ENCODE data around the gene NAV3.

NAV3 gene

GRCh38 chr12:78210894-78211302 is 380.2 kb downstream of the NAV3 start:
- Histone ChIP-seq H3K4me2 (ENCODE audit: low read length) (no peak overlapping the region), H2BK15ac (replicated peaks; ENCODE audit: low read depth) (no peak overlapping the region), H3K4me3 (ENCODE audit: low read length) (no peak overlapping the region), H3K9ac (ENCODE audit: low read length) (no peak overlapping the region), H3K79me1 (ENCODE audit: low read length) (no peaks in the 10 kb centered on the region), H3K4ac (ENCODE audit: low read depth, low read length) (no peak overlapping the region), H3K4me1 (ENCODE audit: control insufficient read depth, low read depth, low read length) (no peaks in the 10 kb centered on the region), H4K5ac (ENCODE audit: low read length) (no peak overlapping the region), H4K8ac (ENCODE audit: low read depth, low read length) (no peak overlapping the region), H3K18ac (ENCODE audit: low read length) (no peak overlapping the region), H3K79me2 (ENCODE audit: control insufficient read depth, insufficient read depth, low read length) (no peaks in the 10 kb centered on the region), H3K23ac (ENCODE audit: low read length) (no peak overlapping the region), H3K56ac (ENCODE audit: low read length) (no peak overlapping the region), H3K27me3 (ENCODE audit: insufficient read depth, low read length, poor library complexity) (no peaks in the 10 kb centered on the region), H3K36me3 (ENCODE audit: control insufficient read depth, insufficient read depth, low read length) (no peaks in the 10 kb centered on the region), H3K27ac (ENCODE audit: low read depth, low read length) (no peak overlapping the region), H2AK5ac (ENCODE audit: low read length) (no peak overlapping the region), H2BK120ac (ENCODE audit: low read depth, low read length) (no peak overlapping the region), H2BK5ac (ENCODE audit: low read length) (no peak overlapping the region)
- no CpG with 5 or more reads among the region's 4 CpGs for WGBS (ENCODE audit: extremely low coverage, insufficient coverage, low lambda C conversion rate)
- no peak for DNase-seq

- Histone ChIP-seq H3K27ac (ENCODE audit: low read depth, low read length) (no peak overlapping the region), H3K4me2 (ENCODE audit: low read length) (no peak overlapping the region), H3K9ac (ENCODE audit: low read length) (no peak overlapping the region), H2BK120ac (ENCODE audit: low read depth, low read length) (no peak overlapping the region), H3K4ac (ENCODE audit: low read depth, low read length) (no peak overlapping the region), H2BK5ac (ENCODE audit: low read length) (no peak overlapping the region), H3K27me3 (ENCODE audit: insufficient read depth, low read length, poor library complexity) (no peaks in the 10 kb centered on the region), H4K8ac (ENCODE audit: low read depth, low read length) (no peak overlapping the region), H4K5ac (ENCODE audit: low read length) (no peak overlapping the region), H3K79me2 (ENCODE audit: control insufficient read depth, insufficient read depth, low read length) (no peaks in the 10 kb centered on the region), H3K4me3 (ENCODE audit: low read length) (no peak overlapping the region), H3K18ac (ENCODE audit: low read length) (no peak overlapping the region), H3K36me3 (ENCODE audit: control insufficient read depth, insufficient read depth, low read length) (no peaks in the 10 kb centered on the region), H3K79me1 (ENCODE audit: low read length) (no peaks in the 10 kb centered on the region), H3K4me1 (ENCODE audit: control insufficient read depth, low read depth, low read length) (no peaks in the 10 kb centered on the region), H3K23ac (ENCODE audit: low read length) (no peak overlapping the region), H2BK15ac (replicated peaks; ENCODE audit: low read depth) (no peak overlapping the region), H2AK5ac (ENCODE audit: low read length) (no peak overlapping the region), H3K56ac (ENCODE audit: low read length) (no peak overlapping the region)
- no peak for DNase-seq
- WGBS (ENCODE audit: extremely low coverage, insufficient coverage, low lambda C conversion rate), result no CpG with 5 or more reads among the region's 2 CpGs
Measured at GRCh38 chr12:78220811-78221210, 390.1 kb downstream of the NAV3 start.

- Histone ChIP-seq H3K27ac (ENCODE audit: low read depth, low read length) (no peak overlapping the region), H3K23ac (ENCODE audit: low read length) (no peak overlapping the region), H3K79me1 (ENCODE audit: low read length) (no peaks in the 10 kb centered on the region), H4K5ac (ENCODE audit: low read length) (no peak overlapping the region), H3K4ac (ENCODE audit: low read depth, low read length) (no peak overlapping the region), H2AK5ac (ENCODE audit: low read length) (no peak overlapping the region), H3K79me2 (ENCODE audit: control insufficient read depth, insufficient read depth, low read length) (no peaks in the 10 kb centered on the region), H3K36me3 (ENCODE audit: control insufficient read depth, insufficient read depth, low read length) (no peaks in the 10 kb centered on the region), H3K27me3 (ENCODE audit: insufficient read depth, low read length, poor library complexity) (no peaks in the 10 kb centered on the region), H4K8ac (ENCODE audit: low read depth, low read length) (no peak overlapping the region), H2BK15ac (replicated peaks; ENCODE audit: low read depth) (no peak overlapping the region), H3K18ac (ENCODE audit: low read length) (no peak overlapping the region), H3K56ac (ENCODE audit: low read length) (no peak overlapping the region), H3K4me2 (ENCODE audit: low read length) (no peak overlapping the region), H3K9ac (ENCODE audit: low read length) (no peak overlapping the region), H2BK120ac (ENCODE audit: low read depth, low read length) (no peak overlapping the region), H3K4me3 (ENCODE audit: low read length) (no peak overlapping the region), H3K4me1 (ENCODE audit: control insufficient read depth, low read depth, low read length) (no peaks in the 10 kb centered on the region), H2BK5ac (ENCODE audit: low read length) (no peak overlapping the region)
- no CpG with 5 or more reads among the region's 5 CpGs for WGBS (ENCODE audit: extremely low coverage, insufficient coverage, low lambda C conversion rate)
- no peak for DNase-seq
Measured at GRCh38 chr12:78224154-78224553, 393.5 kb downstream of the NAV3 start.

GRCh38 chr12:78226763-78227162 is 396.1 kb downstream of the NAV3 start:
- Histone ChIP-seq H2BK15ac (replicated peaks; ENCODE audit: low read depth) (no peak overlapping the region), H3K79me1 (ENCODE audit: low read length) (no peaks in the 10 kb centered on the region), H3K4me3 (ENCODE audit: low read length) (no peak overlapping the region), H3K18ac (ENCODE audit: low read length) (no peak overlapping the region), H3K27me3 (ENCODE audit: insufficient read depth, low read length, poor library complexity) (no peaks in the 10 kb centered on the region), H3K56ac (ENCODE audit: low read length) (no peak overlapping the region), H4K8ac (ENCODE audit: low read depth, low read length) (no peak overlapping the region), H4K5ac (ENCODE audit: low read length) (no peak overlapping the region), H2BK5ac (ENCODE audit: low read length) (no peak overlapping the region), H3K4me1 (ENCODE audit: control insufficient read depth, low read depth, low read length) (no peaks in the 10 kb centered on the region), H3K4ac (ENCODE audit: low read depth, low read length) (no peak overlapping the region), H3K27ac (ENCODE audit: low read depth, low read length) (no peak overlapping the region), H3K79me2 (ENCODE audit: control insufficient read depth, insufficient read depth, low read length) (no peaks in the 10 kb centered on the region), H3K36me3 (ENCODE audit: control insufficient read depth, insufficient read depth, low read length) (no peaks in the 10 kb centered on the region), H2BK120ac (ENCODE audit: low read depth, low read length) (no peak overlapping the region), H3K4me2 (ENCODE audit: low read length) (no peak overlapping the region), H3K23ac (ENCODE audit: low read length) (no peak overlapping the region), H3K9ac (ENCODE audit: low read length) (no peak overlapping the region), H2AK5ac (ENCODE audit: low read length) (no peak overlapping the region)
- no CpG with 5 or more reads among the region's 6 CpGs for WGBS (ENCODE audit: extremely low coverage, insufficient coverage, low lambda C conversion rate)
- DNase-seq, result peak; percentile 30

DNA sequence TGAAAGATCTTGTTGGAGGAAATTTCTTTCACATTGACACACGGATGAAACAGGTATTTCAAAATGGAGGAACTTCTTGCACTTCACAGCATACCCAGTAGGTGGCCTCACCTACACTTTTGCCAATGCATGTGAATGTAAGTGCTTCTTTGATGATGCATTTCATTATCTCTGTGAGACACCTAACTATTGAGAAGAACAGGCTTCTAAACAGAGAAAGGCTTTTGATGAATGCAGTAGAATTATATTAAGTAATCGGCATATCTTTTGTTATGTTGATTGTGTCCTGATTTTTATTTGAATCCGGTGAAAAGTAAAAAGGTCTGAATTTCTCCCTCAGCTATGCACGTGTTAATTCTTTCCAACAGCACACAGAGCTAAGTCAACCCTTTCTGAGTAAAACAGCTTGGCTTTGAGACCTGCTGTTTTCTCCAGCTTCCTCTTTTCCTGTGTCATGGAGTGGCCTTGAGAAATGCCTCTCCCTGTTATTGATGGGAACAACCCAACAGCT is 399.0 kb downstream of the NAV3 start:
- Histone ChIP-seq H3K4ac (ENCODE audit: low read depth, low read length) (no peak overlapping the region), H3K9ac (ENCODE audit: low read length) (no peak overlapping the region), H3K56ac (ENCODE audit: low read length) (no peak overlapping the region), H3K27me3 (ENCODE audit: insufficient read depth, low read length, poor library complexity) (no peaks in the 10 kb centered on the region), H2BK120ac (ENCODE audit: low read depth, low read length) (no peak overlapping the region), H3K23ac (ENCODE audit: low read length) (no peak overlapping the region), H2BK15ac (replicated peaks; ENCODE audit: low read depth) (no peak overlapping the region), H2BK5ac (ENCODE audit: low read length) (no peak overlapping the region), H2AK5ac (ENCODE audit: low read length) (no peak overlapping the region), H3K27ac (ENCODE audit: low read depth, low read length) (no peak overlapping the region), H4K8ac (ENCODE audit: low read depth, low read length) (no peak overlapping the region), H3K36me3 (ENCODE audit: control insufficient read depth, insufficient read depth, low read length) (no peaks in the 10 kb centered on the region), H3K4me3 (ENCODE audit: low read length) (no peak overlapping the region), H3K4me2 (ENCODE audit: low read length) (no peak overlapping the region), H3K79me2 (ENCODE audit: control insufficient read depth, insufficient read depth, low read length) (no peaks in the 10 kb centered on the region), H3K18ac (ENCODE audit: low read length) (no peak overlapping the region), H3K4me1 (ENCODE audit: control insufficient read depth, low read depth, low read length) (no peaks in the 10 kb centered on the region), H3K79me1 (ENCODE audit: low read length) (no peaks in the 10 kb centered on the region), H4K5ac (ENCODE audit: low read length) (no peak overlapping the region)
- DNase-seq, result peak; percentile 77
- no CpG with 5 or more reads among the region's 4 CpGs for WGBS (ENCODE audit: extremely low coverage, insufficient coverage, low lambda C conversion rate)

GRCh38 chr12:78232756-78233155 is 402.1 kb downstream of the NAV3 start:
- no peak for DNase-seq
- no peaks in the 10 kb centered on the region for H3K27me3 ChIP-seq (ENCODE audit: insufficient read depth, low read length, poor library complexity)
- H3K56ac ChIP-seq (ENCODE audit: low read length), result no peak overlapping the region
- H3K18ac ChIP-seq (ENCODE audit: low read length), result no peak overlapping the region
- H3K27ac ChIP-seq (ENCODE audit: low read depth, low read length), result no peak overlapping the region
- no peak overlapping the region for H2BK15ac ChIP-seq (replicated peaks; ENCODE audit: low read depth)
- no peak overlapping the region for H4K5ac ChIP-seq (ENCODE audit: low read length)
- no peaks in the 10 kb centered on the region for H3K36me3 ChIP-seq (ENCODE audit: control insufficient read depth, insufficient read depth, low read length)
- no peaks in the 10 kb centered on the region for H3K4me1 ChIP-seq (ENCODE audit: control insufficient read depth, low read depth, low read length)
- H3K9ac ChIP-seq (ENCODE audit: low read length), result no peak overlapping the region
- H3K4me3 ChIP-seq (ENCODE audit: low read length), result no peak overlapping the region
- no peak overlapping the region for H2BK5ac ChIP-seq (ENCODE audit: low read length)
- H3K23ac ChIP-seq (ENCODE audit: low read length), result no peak overlapping the region
- H2BK120ac ChIP-seq (ENCODE audit: low read depth, low read length), result no peak overlapping the region
- H3K79me2 ChIP-seq (ENCODE audit: control insufficient read depth, insufficient read depth, low read length), result no peaks in the 10 kb centered on the region
- no peak overlapping the region for H3K4ac ChIP-seq (ENCODE audit: low read depth, low read length)
- H3K4me2 ChIP-seq (ENCODE audit: low read length), result no peak overlapping the region
- no peaks in the 10 kb centered on the region for H3K79me1 ChIP-seq (ENCODE audit: low read length)
- no peak overlapping the region for H2AK5ac ChIP-seq (ENCODE audit: low read length)
- H4K8ac ChIP-seq (ENCODE audit: low read depth, low read length), result no peak overlapping the region
- WGBS (ENCODE audit: extremely low coverage, insufficient coverage, low lambda C conversion rate), result no CpG with 5 or more reads among the region's 3 CpGs

Measured in mesendoderm (in vitro differentiated cells).